ENCODE data around the gene COPS9.

DNA sequence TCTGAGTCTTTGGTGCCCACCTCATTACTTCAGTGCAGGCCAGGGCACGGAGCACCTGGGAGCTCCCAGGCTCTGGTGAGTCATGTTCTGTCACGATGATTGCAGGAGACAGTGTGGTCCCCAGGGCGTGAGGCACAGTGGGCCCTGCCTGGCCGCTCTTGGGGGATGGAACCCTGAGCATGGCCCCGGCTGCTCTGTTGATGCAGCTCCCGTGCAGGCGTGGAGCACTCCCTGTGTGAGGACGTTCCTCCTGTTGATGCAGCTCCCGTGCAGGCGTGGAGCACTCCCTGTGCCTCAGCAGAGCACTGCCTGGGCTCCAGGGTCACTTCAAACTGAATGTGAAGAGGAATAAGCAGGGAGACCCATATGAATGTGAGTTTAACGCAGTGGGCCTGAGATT, 30.1 kb downstream of the COPS9 start:
- TF ChIP-seq EZH2 (IDR thresholded peaks at IDR 0.05; ENCODE audit: low read length, missing control alignments): no peak
- TF ChIP-seq, protein P1, sequence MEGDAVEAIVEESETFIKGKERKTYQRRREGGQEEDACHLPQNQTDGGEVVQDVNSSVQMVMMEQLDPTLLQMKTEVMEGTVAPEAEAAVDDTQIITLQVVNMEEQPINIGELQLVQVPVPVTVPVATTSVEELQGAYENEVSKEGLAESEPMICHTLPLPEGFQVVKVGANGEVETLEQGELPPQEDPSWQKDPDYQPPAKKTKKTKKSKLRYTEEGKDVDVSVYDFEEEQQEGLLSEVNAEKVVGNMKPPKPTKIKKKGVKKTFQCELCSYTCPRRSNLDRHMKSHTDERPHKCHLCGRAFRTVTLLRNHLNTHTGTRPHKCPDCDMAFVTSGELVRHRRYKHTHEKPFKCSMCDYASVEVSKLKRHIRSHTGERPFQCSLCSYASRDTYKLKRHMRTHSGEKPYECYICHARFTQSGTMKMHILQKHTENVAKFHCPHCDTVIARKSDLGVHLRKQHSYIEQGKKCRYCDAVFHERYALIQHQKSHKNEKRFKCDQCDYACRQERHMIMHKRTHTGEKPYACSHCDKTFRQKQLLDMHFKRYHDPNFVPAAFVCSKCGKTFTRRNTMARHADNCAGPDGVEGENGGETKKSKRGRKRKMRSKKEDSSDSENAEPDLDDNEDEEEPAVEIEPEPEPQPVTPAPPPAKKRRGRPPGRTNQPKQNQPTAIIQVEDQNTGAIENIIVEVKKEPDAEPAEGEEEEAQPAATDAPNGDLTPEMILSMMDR (conservative IDR thresholded peaks at IDR 0.05 in 1 of 2, IDR thresholded peaks at IDR 0.05 in 1 of 2; ENCODE audit: low read depth in 1 of 2, low read length in 2 of 2): no peak

Data from fibroblast of lung (primary cell).